Measurements from ENCODE around the gene SVIP.

SVIP gene, protein sequence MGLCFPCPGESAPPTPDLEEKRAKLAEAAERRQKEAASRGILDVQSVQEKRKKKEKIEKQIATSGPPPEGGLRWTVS

DNA sequence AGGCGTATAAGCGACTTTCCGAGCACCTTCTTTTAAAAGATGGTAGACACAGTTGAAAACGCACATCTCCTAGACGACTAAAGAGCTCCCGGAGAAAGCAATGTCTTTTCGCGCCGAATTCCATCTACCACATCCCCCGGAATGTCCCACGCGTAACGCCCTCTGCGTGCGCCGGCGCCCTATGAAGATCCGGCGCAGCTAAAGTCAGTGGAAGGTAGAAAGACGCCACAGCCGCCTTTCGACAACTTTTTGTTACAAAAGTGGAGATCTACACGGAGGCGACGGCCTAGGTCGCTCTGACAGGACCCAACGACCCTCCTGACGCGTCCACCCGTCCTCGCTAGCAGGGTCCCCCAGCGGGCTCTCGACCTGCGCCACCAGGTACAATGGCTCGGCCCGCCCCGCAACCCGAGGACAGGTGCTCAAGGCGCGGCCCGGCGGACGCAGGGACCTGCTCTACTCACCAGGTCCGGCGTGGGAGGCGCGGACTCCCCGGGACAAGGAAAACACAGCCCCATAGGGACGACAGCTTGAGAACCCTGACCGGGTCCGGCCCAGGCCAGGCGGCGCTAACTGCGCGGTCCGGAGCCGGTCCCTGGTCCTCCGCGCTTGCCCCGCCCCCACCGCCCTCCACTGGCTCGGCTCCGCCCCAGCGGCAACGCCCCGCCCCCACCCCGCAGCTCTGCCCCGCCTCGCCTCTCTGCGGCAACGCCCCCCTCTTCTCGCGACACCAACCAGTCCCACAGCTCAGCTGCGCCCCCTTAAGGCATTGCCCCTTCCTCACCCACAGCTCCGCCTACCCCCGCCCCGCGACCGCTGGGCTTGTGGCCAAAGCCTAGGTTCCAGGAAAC, at the start of gene SVIP:
Gene SVIP (minus strand): TSS at position 571 of the 851 bp plus-strand sequence. CDS start 53 bp downstream, at position 518.
- in situ Hi-C loops (cut with MboI; ENCODE audit: low sequenced_read_pairs) = no loop called here

DNA sequence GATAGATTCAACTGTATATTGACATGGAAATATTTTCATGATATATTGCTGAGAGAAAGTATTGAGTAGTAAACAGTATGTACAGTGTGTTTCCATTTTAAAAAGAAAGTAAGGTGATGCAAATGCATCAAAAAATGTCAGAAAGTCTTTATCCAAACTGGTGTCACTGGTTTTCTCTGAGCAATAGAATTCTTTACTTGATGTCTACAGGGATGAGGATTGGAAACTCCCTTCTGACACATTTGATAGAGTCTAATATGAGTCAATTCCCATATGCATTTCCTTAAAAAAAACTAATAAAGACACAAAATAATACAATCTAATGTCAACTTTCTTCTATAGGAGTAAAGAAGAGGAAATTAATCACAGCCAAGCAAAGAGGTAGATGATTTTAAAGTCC, 49.0 kb upstream of the SVIP start:
- in situ Hi-C loops (cut with MboI; ENCODE audit: low sequenced_read_pairs) = no loop called here

DNA sequence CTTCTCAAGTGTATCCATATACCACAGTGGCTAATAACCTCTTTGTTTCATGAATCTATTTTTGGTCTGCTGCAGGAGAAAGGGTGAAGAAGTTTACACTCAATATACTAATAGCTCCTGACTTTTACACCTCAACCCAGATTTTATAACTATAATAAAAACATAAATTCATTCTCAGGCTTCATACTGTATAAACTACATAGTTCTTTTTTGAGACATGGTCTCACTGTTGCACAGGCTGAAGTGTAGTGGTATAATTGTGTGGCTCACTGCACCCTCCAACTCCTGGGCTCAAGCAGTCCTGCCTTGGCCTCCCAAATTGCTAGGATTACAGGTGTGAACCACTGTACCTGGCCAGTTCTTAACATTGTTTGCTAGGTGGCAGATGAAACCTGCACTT, 48.4 kb upstream of the SVIP start:
- in situ Hi-C loops (cut with MboI; ENCODE audit: low sequenced_read_pairs) = no loop called here

DNA sequence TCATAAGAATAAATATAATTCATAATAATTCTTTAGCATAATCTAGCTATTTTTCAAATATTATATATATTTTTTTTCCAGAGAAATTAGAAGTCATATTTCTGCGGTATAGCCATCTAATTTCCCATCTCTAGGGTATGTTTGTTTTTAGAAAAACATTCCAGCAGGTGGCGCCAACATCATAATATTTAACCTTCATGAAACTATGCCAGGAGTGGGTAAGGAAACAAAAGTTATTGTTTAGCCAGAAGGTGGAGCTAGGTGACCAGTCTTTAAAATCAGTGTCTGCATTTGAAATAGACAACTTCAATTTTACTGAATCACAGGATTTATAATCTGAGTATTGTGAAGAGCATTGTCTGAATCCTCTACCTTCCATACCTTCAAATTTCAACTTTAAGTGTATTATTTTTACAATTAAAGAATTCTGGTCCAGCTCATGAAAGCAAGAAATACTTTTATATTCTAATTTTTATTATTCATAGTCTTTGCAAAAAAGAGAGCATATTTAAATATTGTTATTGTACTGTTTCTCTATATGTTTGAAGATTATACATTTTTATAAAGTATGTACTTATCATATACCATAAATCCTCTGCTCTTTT, 46.4 kb upstream of the SVIP start:
- in situ Hi-C loops (cut with MboI; ENCODE audit: low sequenced_read_pairs) = no loop called here

DNA sequence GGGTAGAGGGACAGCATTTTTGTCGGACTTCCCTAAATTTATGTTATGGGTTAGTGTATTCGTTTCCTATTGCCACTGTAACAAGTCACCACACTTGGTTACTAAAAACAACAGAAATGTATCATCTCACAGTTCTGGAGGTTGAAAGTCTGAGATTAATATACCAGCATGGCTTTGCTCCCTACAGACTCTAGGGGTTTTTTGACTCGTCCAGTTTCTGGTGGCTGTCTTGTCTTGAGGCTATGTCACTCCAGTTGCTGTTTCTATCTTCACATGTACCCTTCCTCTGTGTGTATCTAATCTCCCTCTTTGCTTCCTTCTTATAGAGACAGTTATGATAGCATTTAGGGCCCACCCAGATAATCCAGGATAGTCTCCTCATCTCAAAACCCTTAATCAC, 39.7 kb upstream of the SVIP start:
- in situ Hi-C loops (cut with MboI; ENCODE audit: low sequenced_read_pairs) = no loop called here

DNA sequence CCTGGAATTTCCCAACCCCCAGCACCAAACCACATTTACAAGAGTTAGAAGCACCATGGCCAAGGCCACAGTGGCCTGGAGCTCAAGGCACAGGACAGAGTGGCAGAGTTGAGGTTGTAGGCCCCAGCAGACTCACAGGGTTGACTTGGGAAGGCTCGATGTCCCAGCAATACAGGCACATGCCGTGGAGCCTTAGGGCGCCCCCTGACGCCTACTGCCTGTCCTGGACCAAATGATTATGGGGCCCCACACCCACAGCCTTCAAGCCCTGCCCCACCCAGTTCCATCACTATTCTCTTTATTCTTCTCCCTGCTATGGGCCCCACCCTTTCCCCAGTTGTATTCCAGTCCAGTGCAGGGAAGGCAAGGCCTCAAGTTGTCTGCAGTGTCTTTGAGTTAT, 30.6 kb upstream of the SVIP start, which contains the start of gene CCDC179:
Gene CCDC179 (minus strand): TSS at position 234 of the 400 bp plus-strand sequence. CDS start 53 bp downstream, at position 181.
- in situ Hi-C loops (cut with MboI; ENCODE audit: low sequenced_read_pairs) = no loop called here

DNA sequence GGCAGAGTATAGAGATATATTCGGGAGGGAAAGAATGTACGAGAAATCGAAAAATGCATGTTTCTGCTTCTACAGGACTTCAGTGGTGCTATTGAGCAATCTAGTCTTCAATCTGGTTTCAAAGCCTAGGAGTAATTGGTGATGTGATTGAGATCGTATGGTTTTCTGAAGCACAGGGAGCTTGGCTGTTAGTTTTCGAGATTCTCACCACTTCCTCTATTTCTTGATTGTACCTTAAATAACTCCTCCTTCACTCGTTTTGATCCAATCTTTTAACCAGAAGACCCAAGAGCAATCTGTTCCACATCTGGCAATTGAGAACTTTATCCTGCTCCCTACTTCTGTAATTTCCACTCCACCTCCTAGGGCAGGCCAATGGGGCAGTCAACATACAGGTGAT, 30.2 kb upstream of the SVIP start:
- in situ Hi-C loops (cut with MboI; ENCODE audit: low sequenced_read_pairs) = no loop called here

DNA sequence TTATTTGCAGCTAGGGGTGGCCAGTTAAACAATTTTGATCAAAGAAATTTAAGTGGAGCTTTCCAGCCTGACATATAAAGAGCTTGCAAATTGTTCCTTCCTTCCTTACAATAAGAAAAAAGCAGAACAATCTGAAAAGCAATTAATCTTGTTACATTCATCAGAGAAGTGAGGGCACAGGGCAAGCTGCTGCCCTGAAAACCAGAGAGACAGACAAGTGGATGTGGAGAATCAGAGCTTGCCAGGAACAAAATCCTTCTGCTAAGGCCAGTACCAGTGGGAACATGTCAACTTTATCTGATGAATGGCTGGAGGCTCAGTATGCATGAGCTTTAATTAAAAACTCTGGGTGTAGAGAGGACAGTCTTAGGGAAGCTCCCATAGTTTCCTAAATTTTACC, 21.9 kb upstream of the SVIP start:
- in situ Hi-C loops (cut with MboI; ENCODE audit: low sequenced_read_pairs) = no loop called here

DNA sequence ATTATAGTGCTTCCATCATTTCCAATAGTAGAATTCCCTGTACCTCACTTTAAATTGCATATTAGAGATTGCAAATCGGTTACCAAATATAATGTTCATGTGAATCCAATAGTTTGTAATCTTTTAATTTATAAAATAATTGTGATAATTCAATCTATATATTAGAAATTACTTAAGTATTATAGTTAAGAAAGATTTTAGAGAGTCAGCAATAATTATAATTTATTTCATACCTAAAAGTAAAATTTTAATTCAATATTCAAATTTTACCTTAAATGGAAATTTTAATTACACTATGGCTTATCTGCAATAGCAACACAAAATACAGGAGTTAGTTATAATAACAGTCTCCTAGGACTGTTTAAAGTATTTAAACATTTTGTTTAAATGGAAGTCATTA, 17.1 kb upstream of the SVIP start:
- in situ Hi-C loops (cut with MboI; ENCODE audit: low sequenced_read_pairs) = no loop called here

DNA sequence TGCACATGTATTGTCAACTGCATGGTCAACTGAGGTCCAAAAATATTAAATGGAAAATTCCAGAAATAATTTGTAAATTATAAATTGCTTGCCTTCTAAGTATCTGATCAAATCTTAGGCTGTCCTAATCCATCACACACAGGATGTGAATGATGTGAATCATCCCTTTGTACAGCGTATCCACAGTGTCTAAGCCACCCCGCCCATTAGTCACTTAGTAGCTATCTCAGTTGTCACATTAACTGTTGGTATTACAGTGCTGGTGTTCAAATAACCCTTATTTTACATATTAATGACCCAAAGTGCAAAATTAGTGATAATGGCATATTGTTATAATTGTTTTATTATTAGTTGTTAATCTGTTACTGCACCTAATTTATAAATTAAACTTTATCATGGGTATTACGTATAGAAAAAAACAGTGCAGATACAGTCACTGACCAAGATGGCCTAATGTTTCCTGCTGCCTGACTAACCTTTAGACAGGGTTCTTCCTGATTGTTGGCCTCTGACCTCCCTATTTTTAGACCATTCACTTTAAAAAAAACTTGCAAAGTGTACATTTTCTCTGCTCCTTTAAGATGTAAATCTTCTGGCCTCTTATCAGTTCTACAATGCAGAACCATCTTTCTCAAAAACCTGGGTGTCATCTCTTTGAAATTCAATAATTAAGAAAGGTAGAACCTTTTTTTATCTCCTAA, 2.9 kb upstream of the SVIP start:
- in situ Hi-C loops (cut with MboI; ENCODE audit: low sequenced_read_pairs) = no loop called here

DNA sequence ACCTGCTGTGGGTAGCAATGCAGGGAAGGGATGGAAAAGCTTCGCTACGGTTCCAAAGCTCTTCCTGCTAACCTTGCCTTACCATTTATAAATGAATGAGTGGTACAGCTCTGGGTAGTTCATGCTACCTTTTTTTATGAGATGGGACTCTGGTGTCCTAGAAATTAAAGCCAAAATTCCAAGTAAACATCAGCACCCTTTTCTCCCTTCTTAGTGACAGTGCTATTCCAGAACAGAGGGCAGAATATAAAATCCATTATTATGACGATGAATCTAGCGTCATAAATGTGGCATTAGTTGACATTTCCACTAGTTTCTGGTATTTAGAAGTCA, 447 bp upstream of the SVIP start:
- in situ Hi-C loops (cut with MboI; ENCODE audit: low sequenced_read_pairs) = no loop called here

DNA sequence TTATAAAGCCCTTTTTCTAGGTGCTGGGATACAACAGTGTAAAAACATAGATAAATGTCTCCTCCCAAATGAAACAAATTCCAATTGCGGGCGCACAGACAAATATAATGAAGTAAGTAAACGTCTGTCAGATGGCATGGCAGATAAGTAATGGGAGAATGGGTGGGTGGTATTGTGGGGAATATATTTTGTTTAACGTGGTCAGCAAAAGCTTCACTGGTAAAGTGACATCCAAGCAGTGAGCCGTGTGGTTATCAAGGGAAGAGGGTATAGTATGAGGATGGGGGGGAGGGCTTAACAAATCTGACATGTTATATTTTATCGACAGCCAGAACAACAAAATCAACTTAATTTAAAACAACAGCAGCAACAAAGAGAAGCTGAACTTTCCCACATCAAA, 1.2 kb downstream of the SVIP start:
- in situ Hi-C loops (cut with MboI; ENCODE audit: low sequenced_read_pairs) = no loop called here

DNA sequence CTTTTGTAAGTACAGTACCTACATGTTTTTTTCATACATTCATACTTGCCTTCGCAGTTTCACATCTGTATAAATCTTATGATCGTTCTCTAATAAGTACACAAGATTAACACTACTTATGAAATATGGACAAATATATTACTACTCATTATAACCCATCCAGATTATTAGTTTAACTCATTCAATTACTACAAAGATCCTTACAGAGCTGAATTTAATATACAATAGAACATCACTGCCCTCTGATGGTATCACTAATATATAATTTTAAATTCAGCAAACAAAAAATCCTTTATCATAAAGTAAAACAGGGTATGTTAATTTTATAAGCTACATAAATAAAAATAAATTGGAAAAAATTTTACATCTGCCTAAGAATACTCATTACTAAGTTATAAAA, 7.4 kb downstream of the SVIP start:
- in situ Hi-C loops (cut with MboI; ENCODE audit: low sequenced_read_pairs) = no loop called here

DNA sequence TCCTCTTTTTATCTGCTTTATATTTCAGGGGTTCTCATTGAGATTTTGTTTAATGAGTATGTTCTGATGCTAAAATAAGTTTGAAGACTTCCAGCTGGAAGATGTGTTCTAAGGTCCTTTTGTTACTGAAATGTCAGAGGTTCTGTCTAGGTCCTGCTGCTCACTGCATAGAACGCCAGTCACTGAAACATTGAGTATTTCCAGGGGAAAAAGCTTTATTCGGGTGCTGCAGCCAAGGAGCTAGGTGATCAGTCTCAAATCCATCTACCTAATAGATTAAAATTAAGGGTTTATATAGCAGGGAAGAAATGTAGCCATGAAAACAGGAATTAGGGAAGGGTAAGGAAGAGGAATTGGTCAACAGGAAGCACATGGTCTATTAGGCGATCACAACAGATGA, 19.7 kb downstream of the SVIP start:
- in situ Hi-C loops (cut with MboI; ENCODE audit: low sequenced_read_pairs) = no loop called here

DNA sequence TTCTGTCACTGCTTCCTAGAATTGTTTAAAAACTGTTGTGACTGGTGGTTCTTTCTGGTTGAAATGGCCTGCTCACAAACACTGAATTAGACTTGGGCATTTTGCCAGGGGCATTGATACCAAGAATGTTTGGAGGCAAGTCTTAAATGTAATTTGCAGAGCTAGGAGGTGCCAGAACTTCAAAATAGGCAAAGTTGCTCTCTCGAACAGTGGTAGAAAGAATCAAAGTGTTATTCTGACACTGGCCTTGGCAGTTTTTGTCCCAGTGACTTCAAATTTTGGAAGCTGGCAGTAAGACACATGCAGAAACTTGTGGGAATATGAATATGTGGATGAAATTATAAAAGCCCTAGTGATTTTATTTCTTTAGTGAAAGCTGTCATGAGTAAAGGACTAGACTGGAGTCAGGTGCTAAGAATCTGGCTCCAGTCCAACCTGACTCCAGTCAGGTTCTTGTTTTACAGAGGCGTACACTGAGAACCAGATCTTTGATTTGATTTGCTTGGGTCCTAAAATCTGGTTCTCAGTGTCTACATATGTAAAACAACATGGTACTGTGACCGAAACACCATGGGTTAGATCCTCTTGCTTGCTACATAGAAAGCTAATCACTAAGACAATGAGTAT, 20.9 kb downstream of the SVIP start:
- in situ Hi-C loops (cut with MboI; ENCODE audit: low sequenced_read_pairs) = no loop called here

DNA sequence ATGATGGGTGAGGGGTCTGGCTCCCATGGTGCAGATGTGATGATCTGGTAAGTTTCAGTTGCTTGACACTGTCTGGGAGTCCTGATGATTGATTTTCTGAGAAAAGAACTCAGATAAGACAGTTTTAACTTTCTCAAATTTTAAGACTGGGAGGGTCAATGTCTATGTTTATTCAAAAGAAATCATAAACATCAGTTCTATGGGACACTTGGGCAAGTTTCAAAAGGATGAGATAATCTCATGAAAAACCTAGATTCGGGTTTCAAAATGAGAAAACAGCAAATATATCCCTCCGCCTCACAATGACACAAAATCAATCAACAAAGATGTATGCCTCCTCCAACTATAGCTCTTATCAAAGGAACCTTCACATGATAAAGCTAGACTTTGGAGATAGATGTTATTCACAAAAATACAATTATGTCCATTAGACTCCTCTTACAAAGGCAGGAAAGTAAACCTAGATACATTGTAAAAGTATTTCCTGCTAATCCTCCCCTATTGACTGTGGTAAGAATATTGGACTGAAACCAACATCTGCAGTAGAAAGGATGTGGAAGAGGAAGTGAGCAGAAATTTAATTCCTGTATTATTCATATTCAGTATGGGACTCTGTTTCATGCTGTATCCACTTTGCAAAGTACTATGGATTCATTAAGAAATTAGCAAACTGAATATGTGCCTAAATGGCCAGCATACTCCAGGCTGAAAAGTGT, 21.6 kb downstream of the SVIP start:
- in situ Hi-C loops (cut with MboI; ENCODE audit: low sequenced_read_pairs) = no loop called here

DNA sequence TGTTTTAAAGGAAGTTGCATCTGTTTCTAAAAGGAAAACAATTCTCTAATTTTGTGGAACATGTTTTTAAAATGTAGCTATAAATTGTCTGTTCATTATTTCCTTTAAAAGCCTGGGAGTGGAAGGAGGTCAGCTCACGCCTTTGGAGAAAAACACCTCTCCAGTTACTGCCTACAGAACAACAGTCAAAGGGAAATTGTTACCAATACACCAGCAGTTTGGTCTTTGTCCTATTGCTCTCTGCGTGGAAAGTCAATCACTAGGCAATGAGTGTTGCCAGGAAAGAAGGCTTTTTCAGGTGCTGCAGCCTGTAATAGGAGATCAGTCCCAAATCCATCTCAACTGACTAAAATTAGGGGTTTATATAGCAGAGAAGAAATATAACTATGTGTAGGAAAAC, 22.2 kb downstream of the SVIP start:
- in situ Hi-C loops (cut with MboI; ENCODE audit: low sequenced_read_pairs) = no loop called here

DNA sequence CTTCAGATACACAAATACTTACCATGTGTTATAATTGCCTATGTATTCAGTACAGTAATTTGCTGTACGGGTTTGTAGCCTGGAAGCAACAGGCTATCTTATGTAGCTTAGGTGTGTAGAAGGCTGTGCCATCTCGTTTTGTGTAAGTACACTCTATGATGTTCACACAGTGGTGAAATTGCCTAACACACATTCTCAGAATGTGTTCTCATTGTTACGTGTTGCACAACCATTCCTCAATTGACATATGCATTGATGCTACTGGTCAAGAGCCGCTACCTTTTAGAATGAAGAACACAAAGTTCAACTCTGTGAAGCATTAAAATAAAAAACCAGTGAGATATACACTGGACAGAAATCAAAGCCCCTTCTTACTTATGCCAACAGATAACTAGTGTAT, 26.7 kb downstream of the SVIP start:
- in situ Hi-C loops (cut with MboI; ENCODE audit: low sequenced_read_pairs) = no loop called here

DNA sequence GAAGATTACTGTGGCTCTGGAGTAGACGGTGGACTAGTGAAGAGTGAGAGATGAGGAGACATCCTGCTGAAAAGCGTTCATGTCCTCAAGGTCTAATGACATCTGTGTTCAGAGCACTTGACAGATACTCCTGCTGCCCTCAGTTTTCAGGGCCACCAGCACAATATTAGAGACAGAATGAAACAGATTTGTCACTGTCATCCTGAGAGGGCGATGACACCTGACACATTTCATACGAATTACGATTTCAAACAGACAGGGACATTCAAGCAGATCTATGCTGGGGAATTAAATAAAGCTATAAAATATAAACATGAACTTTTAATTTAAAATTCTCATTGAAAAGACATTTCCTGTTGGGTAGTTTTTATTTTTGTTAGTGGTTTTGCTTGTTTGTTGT, 29.1 kb downstream of the SVIP start:
- in situ Hi-C loops (cut with MboI; ENCODE audit: low sequenced_read_pairs) = no loop called here

DNA sequence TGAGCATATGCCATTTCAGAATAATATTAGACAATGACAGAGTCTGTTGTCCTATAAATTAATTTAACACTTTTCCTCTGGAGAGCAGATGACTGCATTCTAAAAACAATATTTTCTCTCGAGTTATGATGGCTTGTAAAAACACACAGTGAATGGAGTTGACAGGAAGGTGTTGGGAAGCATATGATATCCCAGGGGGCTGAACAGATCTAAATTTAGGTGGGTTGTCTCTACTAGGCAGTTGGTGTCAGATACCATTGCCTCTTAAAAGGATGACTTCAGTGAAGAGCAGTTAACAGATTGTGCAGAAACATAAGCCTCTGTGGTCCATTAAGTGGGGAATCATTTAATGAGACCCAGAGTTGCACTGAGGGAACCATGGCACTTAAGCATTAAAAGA, 30.7 kb downstream of the SVIP start:
- in situ Hi-C loops (cut with MboI; ENCODE audit: low sequenced_read_pairs) = loop anchor here (25.0 kb wide), 1 partner anchor 462 kb away; the partner anchor contains the start of gene SLC17A6

DNA sequence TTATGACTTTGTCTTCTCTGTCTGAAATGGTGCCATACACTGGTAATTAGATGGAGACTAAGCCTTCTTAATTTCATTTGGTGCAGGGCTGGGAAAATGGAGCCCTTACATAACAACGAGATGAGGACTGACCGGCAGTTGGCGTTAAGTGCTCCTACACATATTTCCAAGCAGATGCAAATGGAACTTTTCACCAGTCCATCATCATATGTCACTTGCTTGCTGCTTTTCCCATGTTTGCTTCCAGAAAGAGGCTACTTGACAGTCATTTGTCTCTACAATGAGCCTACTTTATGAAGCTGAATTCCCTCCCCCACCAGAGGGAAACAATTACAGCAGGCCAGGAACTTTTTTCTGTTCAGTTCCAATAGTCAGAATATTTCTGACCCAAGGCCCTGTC, 32.6 kb downstream of the SVIP start:
- in situ Hi-C loops (cut with MboI; ENCODE audit: low sequenced_read_pairs) = loop anchor here (25.0 kb wide), 1 partner anchor 460 kb away; the partner anchor contains the start of gene SLC17A6

All from HL-60/S4 (cell line).